HepG2 (cell line): ENCODE measurements around the gene RCN1. TPM values are rescaled to one million over a fixed set of nuclear protein-coding genes. Genes with fewer than 3 reads are reported as not detected.
"Not testable (repeated sequence)": the region's sequence is repeated elsewhere in the genome, so short reads cannot be mapped to it uniquely, and the experiment has no call there.

Experiments
- ATAC-seq: fragments of 200-7000 bp; cut with Tn5 transposase; 3 replicates; pipeline ENCODE4 v1.9.1; 2020; ENCODE audit warnings: mild to moderate bottlenecking, moderate library complexity
- BruUV-seq: library from RNA; stranded (reverse); fragments of 400-500 nt; replicated peaks from 2 replicates; lab custom pipeline; 2021; lab: Mats Ljungman, UMichigan
- CTCF ChIA-PET: fragments of 300-600 bp; formaldehyde crosslinking; extraction: SDS; loops from one replicate; lab custom pipeline; 2021; ENCODE audit warnings: low total read pairs, inconsistent platforms, low intra/inter-chr PET ratio; lab: Yijun Ruan, JAX
- POLR2A ChIA-PET: fragments of 350-600 bp; sonication (Branson Sonifier 250); formaldehyde crosslinking; loops from one replicate; lab custom pipeline; 2020; ENCODE audit warnings: antibody characterized with exemption, inconsistent platforms; lab: Yijun Ruan, JAX
- DNase-seq: peaks from one replicate; pipeline ENCODE4 v3.0.0-alpha.2; 2015; ENCODE audit warnings: low spot score
- FAIRE-seq: peaks from 3 replicates; lab custom pipeline; 2011; peaks lifted over from hg19 to GRCh38; lab: Jason Lieb, UNC
- H2AFZ ChIP-seq: one replicate; pipeline ENCODE4 v1.6.1; 2011; ENCODE audit warnings: low read length, inconsistent platforms
- H3K27ac ChIP-seq: fragments of 300-600 bp; 3 replicates; pipeline ENCODE4 v1.8.0; 2011; ENCODE audit warnings: mixed run types, mild to moderate bottlenecking, mixed read lengths, low read length, inconsistent platforms; ENCODE audit not compliant: insufficient read depth; ENCODE audit errors: extremely low read length
- H3K27me3 ChIP-seq, 2 experiments: fragments of 200-600 bp in 1 of 2; 2 replicates in 1 of 2; 3 replicates in 1 of 2; pipeline versions ENCODE4 v1.6.0 to v1.8.0; 2011; ENCODE audit warnings: low read length in 2 of 2, mild to moderate bottlenecking in 2 of 2, moderate library complexity in 2 of 2, inconsistent platforms in 1 of 2; ENCODE audit not compliant: insufficient read depth in 2 of 2, control insufficient read depth in 1 of 2
- H3K36me3 ChIP-seq, 2 experiments: fragments of 200-600 bp in 1 of 2; replicated peaks in 1 of 2; 2 replicates in 1 of 2; 3 replicates in 1 of 2; pipeline versions ENCODE4 v1.5.1 to v1.8.0; 2011; ENCODE audit warnings: low read length in 2 of 2, inconsistent platforms in 1 of 2; ENCODE audit not compliant: insufficient read depth in 2 of 2, control insufficient read depth in 1 of 2
- H3K4me1 ChIP-seq: 2 replicates; pipeline ENCODE4 v1.5.1; 2012; ENCODE audit warnings: low read length, inconsistent platforms; ENCODE audit not compliant: insufficient read depth
- H3K4me2 ChIP-seq: 2 replicates; pipeline ENCODE4 v1.6.0; 2011; ENCODE audit warnings: low read depth, low read length, inconsistent platforms
- H3K4me3 ChIP-seq, 3 experiments: fragments of 200-600 bp in 1 of 3; sonication (generic), shearing (Covaris generic) in 1 of 3; replicated peaks in 1 of 3; 2 replicates each; pipeline ENCODE4 v1.5.1; 2011 to 2016; ENCODE audit warnings: low read length in 3 of 3, inconsistent platforms in 2 of 3, low read depth in 2 of 3, mild to moderate bottlenecking in 2 of 3, control low read depth in 1 of 3, mixed read lengths in 1 of 3; ENCODE audit not compliant: insufficient read depth in 1 of 3
- H3K79me2 ChIP-seq: one replicate; pipeline ENCODE4 v1.6.1; 2011; ENCODE audit warnings: low read length, inconsistent platforms; ENCODE audit not compliant: insufficient read depth
- H3K9ac ChIP-seq: 2 replicates; pipeline ENCODE4 v1.6.0; 2011; ENCODE audit warnings: mild to moderate bottlenecking, low read depth, low read length, inconsistent platforms; ENCODE audit not compliant: insufficient read depth
- H3K9me3 ChIP-seq: 2 replicates; pipeline ENCODE4 v1.5.1; 2012; ENCODE audit warnings: mild to moderate bottlenecking, low read length
- H4K20me1 ChIP-seq: 2 replicates; pipeline ENCODE4 v1.6.0; 2011; ENCODE audit warnings: inconsistent platforms, mild to moderate bottlenecking, low read length, moderate library complexity; ENCODE audit not compliant: insufficient read depth
- WGBS: methylation state at CpG from one replicate; pipeline ENCODE4 v1.1.6; 2017; ENCODE audit warnings: low lambda C conversion rate; 5-methylcytosine and 5-hydroxymethylcytosine counted together
- in situ Hi-C: cut with HindIII; loops from 2 replicates; pipeline ENCODE4 v1.10.0; 2017; ENCODE audit warnings: low pct_unique_long_range_greater_than_20kb; ENCODE audit not compliant: extremely low pct_ligation_motif_present
- intact Hi-C: fragments of 100-400 bp; cut with micrococcal nuclease; formaldehyde crosslinking; loops from one replicate; pipeline ENCODE4 v1.10.0; 2022; ENCODE audit not compliant: unreplicated experiment
- polyA plus RNA-seq, 8 experiments: library from polyadenylated mRNA; depleted of rRNA in 3 of 8; stranded (reverse) in 7 of 8; unstranded in 1 of 8; fragments of >200 nt; fragmentation: Illumina TruSeq in 4 of 8; extraction: Trizol in 4 of 8; gene quantifications; 2 replicates each; pipeline versions ENCODE4 v1.2.1 to v1.2.3, GENCODE V29; 2011 to 2016; ENCODE audit warnings: low read depth in 4 of 8, missing spikeins in 1 of 8, mixed read lengths in 1 of 8; ENCODE audit not compliant: insufficient read depth in 1 of 8
- total RNA-seq, 5 experiments: library from RNA; depleted of rRNA; stranded (reverse); fragments of >200 nt; fragmentation: Illumina TruSeq; extraction: Trizol; gene quantifications; 2 replicates each; pipeline ENCODE4 v1.2.3, GENCODE V29; 2016; ENCODE audit warnings: low read depth in 1 of 5
- TF ChIP-seq, protein P1 (sequence below): sonication (generic); formaldehyde crosslinking; IDR thresholded peaks from 2 replicates; pipeline ENCODE4 v1.5.1; 2020; ENCODE audit warnings: mild to moderate bottlenecking, missing genetic modification reagents

Gene RCN1
- total and polyA plus RNA-seq, 2 of the 13 experiments (the other 11 are each of a cell fraction or from before 2014, with no cell fraction given), result 22.0 to 28.5 TPM

DNA sequence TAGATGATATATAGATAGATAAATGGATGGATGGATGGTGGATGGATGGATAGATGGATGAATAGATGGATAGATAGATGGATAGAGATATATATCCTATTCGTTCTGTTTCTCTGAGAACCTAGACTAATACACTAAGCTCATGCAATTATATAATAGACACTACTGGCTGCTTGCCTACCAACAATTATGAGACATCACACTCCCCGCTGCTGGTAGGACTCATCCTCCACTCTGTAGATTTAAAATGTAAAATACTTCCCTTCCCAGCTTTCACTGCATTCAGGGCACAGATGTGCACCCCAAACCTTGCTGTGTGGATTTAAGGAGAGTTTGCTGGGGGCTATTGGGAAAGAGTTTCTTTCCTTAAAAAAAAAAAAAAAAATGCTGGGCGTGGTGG lies 28.3 kb upstream of the RCN1 start (continued):
- TF ChIP-seq, protein P1, sequence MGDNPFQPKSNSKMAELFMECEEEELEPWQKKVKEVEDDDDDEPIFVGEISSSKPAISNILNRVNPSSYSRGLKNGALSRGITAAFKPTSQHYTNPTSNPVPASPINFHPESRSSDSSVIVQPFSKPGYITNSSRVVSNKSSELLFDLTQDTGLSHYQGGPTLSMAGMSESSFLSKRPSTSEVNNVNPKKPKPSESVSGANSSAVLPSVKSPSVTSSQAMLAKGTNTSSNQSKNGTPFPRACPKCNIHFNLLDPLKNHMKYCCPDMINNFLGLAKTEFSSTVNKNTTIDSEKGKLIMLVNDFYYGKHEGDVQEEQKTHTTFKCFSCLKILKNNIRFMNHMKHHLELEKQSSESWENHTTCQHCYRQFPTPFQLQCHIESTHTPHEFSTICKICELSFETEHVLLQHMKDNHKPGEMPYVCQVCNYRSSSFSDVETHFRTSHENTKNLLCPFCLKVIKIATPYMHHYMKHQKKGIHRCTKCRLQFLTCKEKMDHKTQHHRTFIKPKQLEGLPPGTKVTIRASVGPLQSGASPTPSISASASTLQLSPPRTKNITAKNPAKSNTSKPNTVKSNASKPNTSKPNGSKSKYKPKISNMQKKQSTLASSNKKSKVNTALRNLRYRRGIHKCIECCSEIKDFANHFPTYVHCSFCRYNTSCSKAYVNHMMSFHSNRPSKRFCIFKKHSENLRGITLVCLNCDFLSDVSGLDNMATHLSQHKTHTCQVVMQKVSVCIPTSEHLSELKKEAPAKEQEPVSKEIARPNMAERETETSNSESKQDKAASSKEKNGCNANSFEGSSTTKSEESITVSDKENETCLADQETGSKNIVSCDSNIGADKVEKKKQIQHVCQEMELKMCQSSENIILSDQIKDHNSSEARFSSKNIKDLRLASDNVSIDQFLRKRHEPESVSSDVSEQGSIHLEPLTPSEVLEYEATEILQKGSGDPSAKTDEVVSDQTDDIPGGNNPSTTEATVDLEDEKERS (CRISPR knock-in tag), result no peak

DNA sequence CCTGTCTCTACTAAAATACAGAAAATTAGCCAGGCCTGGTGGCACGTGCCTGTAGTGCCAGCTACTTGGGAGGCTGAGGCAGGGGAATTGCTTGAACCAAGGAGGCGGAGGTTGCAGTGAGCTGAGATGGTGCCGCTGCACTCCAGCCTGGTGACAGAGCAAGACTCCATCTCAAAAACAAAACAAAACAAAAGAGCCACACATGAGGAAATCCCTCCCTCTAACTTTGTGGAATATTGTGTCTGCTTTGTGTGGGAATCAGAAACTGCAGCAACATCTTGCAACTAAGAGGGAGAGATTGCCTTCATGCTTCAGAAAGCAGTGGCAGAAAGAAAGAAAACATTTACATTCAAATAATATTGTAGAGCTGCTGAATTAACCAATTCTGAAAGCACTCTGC lies 27.8 kb upstream of the RCN1 start:
- CTCF ChIA-PET, FAIRE-seq, H3K79me2 ChIP-seq, H3K4me3 ChIP-seq, ATAC-seq, in situ Hi-C loops, BruUV-seq, intact Hi-C loops, H3K4me2 ChIP-seq, H3K4me1 ChIP-seq, H3K36me3 ChIP-seq, H4K20me1 ChIP-seq, H2AFZ ChIP-seq, DNase-seq, H3K9me3 ChIP-seq, H3K9ac ChIP-seq, H3K27ac ChIP-seq, POLR2A ChIA-PET: not testable (repeated sequence)
- 21% methylated on average over 3 of the region's 3 CpGs for WGBS
- H3K27me3 ChIP-seq, result peaks cover 0 to 18% of the 10 kb centered on the region in 2 experiments; a peak in 3 of 5 replicates
